Loucy (cell line): ENCODE results near the gene ZNF624.
"Not testable (repeated sequence)": the region's sequence is repeated elsewhere in the genome, so short reads cannot be mapped to it uniquely, and the experiment has no call there.

Source experiments
- CTCF ChIP-seq: fragments of 200-600 bp; sonication (generic); conservative IDR thresholded peaks from 2 replicates; pipeline ENCODE4 v1.5.1; 2014; ENCODE audit warnings: mild to moderate bottlenecking, antibody characterized with exemption, low read length
- EZH2phosphoT487 ChIP-seq: fragments of 200-600 bp; IDR thresholded peaks from 2 replicates; pipeline ENCODE4 v1.6.1; 2018; ENCODE audit warnings: antibody characterized with exemption, mild to moderate bottlenecking, moderate library complexity, borderline replicate concordance

GRCh38 chr17:16686019-16686418, 32.4 kb upstream of the ZNF624 start:
- TF ChIP-seq CTCF, EZH2phosphoT487: not testable (repeated sequence)
